ENCODE data around the gene ARL6IP5.

GRCh38 chr3:69113536-69113935 lies 28.8 kb downstream of the ARL6IP5 start:
- TF ChIP-seq CTCF (IDR thresholded peaks at IDR 0.05), result no peak
- no peak for TF ChIP-seq POLR2A (IDR thresholded peaks at IDR 0.05)
